AG09309 (cell line): Measurements from ENCODE around the gene SLC27A1.

Experiments used
- DNase-seq: peaks from one replicate; pipeline ENCODE4 v3.0.0-alpha.2; 2010; ENCODE audit warnings: low read depth
- H3K4me3 ChIP-seq: 2 replicates; pipeline ENCODE4 v1.5.1; 2011; ENCODE audit warnings: mild to moderate bottlenecking, low read depth, low read length, moderate library complexity; ENCODE audit not compliant: control insufficient read depth
- TF ChIP-seq, protein P1 (sequence below): IDR thresholded peaks from 2 replicates; pipeline ENCODE4 v1.5.1; 2011; ENCODE audit warnings: mild to moderate bottlenecking, low read depth, low read length, inconsistent platforms; ENCODE audit not compliant: insufficient read depth, control insufficient read depth; ENCODE audit errors: missing control alignments

Gene SLC27A1

DNA sequence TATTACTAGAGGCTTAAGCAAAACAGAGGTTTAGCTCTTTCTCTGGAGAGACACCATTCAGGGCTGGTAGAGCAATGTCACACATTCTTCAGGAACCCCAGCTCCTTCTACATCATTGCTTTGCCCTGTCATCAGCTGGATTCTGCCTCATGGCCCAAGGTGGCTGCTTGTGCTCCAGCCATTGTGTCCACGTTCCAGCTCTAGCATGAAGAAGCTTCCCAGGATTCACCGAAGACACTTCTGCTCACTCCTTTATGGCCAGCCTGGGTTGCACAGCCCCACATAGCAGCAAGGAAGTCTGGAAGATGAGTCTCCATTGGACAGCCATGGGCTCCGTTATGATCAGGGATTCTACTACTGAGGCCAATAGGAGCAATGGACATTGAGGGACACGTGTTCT, 54.3 kb downstream of the SLC27A1 start:
- TF ChIP-seq, protein P1, sequence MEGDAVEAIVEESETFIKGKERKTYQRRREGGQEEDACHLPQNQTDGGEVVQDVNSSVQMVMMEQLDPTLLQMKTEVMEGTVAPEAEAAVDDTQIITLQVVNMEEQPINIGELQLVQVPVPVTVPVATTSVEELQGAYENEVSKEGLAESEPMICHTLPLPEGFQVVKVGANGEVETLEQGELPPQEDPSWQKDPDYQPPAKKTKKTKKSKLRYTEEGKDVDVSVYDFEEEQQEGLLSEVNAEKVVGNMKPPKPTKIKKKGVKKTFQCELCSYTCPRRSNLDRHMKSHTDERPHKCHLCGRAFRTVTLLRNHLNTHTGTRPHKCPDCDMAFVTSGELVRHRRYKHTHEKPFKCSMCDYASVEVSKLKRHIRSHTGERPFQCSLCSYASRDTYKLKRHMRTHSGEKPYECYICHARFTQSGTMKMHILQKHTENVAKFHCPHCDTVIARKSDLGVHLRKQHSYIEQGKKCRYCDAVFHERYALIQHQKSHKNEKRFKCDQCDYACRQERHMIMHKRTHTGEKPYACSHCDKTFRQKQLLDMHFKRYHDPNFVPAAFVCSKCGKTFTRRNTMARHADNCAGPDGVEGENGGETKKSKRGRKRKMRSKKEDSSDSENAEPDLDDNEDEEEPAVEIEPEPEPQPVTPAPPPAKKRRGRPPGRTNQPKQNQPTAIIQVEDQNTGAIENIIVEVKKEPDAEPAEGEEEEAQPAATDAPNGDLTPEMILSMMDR, result no peak
- H3K4me3 ChIP-seq, result no peak overlapping the region
- no peak for DNase-seq

DNA sequence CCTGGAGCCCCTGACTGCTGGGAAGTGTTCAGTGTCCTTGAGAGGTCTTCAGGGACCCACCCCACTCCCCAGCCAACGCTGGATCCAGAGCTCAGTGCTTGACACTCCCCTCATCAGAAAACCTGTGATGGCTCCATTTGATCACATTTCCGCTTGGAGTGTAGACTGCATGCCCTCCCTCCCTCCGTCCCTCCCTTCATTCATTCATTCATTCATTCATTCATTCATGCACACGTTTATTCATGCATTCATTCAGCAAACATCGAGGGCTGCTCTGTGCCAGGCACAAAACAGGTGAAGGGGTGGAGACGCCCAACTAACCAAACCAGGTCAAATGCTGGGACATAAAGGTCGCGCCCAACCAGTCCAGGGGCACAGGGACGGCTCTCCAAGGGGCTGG, 54.8 kb downstream of the SLC27A1 start:
- H3K4me3 ChIP-seq, result no peak overlapping the region
- TF ChIP-seq, protein P1, result no peak

DNA sequence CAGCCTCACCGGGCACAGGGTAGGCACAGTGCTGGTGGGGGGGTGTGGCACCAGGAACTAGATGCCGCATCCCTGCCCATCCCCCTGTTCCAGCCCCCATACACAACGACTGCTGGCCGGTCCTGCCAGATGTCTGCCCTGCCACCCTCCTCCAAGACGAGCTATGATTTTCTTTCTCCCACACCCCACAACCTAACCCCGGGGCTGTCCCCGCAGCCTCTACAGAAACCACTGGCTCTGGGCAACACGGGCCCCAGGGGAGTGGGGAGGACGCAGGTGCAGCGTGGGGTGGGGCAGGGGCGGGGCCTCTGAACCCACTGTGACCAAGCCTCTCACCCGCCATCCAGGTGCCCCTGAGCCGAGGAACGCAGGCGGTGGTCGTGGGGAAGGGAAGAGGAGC, 56.6 kb downstream of the SLC27A1 start:
- TF ChIP-seq, protein P1, result no peak
- no peak for DNase-seq
- H3K4me3 ChIP-seq, result no peak overlapping the region

More for the DNA sequence above, 54.8 kb downstream of the SLC27A1 start:
- no peak for DNase-seq

DNA sequence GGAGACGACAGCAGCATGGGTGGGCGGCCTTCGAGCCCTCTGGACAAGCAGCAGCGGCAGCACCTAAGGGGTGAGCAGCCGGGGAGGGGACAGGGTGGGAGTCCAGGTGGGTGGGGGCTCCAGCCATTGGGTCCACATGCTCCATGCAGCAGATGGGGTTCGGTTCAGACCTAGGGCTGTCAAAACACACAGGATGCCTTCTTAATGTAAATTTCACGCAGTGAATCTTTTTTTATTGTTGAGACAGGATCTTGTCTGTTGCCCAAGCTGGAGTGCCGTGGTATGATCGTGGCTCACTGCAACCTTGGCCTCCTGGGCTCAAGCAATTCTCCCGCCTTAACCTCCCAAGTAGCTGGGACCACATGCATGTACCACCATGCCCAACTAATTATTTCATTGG, 57.0 kb downstream of the SLC27A1 start:
- H3K4me3 ChIP-seq, result no peak overlapping the region
- no peak for DNase-seq

DNA sequence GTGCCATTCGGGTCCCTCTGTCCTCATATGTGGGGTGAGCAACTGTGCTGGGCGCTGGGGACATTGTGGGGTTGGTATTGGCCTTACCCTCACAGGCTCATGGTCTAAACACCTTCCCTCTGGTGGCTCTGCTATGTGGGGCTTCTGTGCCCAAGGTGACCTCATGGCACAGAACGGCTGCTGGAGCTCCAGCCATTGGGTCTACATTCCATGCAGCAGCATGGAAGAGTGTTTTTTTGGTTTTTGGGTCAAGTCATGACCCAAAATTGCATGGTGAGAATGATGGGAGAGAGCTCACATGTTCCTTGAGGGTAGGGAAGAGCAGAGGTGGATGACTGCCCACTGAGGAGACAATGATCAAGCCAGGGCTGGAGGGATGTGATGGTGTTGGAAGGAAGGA, 58.3 kb downstream of the SLC27A1 start:
- H3K4me3 ChIP-seq, result no peak overlapping the region
- TF ChIP-seq, protein P1, result no peak
- DNase-seq, result no peak

More for the DNA sequence above, 57.0 kb downstream of the SLC27A1 start:
- TF ChIP-seq, protein P1, result no peak

DNA sequence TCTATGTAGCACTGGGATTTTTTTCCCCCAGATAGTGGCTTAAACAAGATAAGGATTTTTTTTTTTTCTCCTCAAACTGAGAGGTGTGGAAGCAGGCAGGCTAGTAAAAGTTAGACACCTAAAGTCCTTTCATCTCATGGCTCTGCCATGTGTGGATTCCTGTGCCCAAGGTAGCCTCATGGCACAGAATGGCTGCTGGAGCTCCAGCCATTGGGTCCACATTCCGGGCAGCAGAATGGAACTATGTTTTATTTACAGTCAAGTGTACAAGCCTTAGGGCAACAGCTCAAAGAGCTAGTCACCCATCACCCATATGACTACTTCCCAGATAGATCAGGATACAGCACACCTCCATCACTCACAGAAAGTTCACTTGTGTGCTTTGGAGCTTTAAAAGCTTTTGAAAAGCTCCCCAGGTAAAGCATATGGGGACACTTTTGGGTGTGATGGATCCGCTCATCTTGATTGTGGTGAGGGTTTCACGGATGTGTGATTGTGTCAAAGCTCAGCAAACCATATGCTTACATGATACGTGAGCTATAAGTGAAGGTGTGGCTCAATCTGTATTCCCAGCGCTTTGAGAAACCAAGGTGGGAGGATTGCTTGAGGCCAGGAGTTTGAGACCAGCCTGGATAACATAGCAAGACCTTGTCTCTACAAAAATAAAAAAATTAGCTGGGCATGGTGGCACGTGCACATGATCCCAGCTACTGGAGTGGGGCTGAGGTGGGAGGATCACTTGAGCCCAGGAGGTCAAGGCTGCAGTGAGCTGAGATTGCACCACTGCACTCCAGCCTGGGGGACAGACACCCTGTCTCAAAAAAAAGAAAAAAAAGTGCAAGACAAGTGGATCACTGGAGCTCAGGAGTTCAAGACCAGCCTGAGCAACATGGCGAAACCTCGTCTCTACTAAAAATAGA, 59.2 kb downstream of the SLC27A1 start:
- no peak overlapping the region for H3K4me3 ChIP-seq
- TF ChIP-seq, protein P1, result no peak
- no peak for DNase-seq
